NCI-H82 (cell line): ENCODE data around the gene NKD1.
"Not testable (repeated sequence)": the region's sequence is repeated elsewhere in the genome, so short reads cannot be mapped to it uniquely, and the experiment has no call there.

Source experiments
- DNase-seq: peaks from one replicate; lab custom pipeline; 2025; lab: John Stamatoyannopoulos, UW

The NKD1 gene

GRCh38 chr16:50519602-50520001, 28.6 kb upstream of the NKD1 start:
- DNase-seq = no peak

GRCh38 chr16:50520451-50521245, 27.5 kb upstream of the NKD1 start:
- DNase-seq = no peak

- DNase-seq = no peak
Observed at GRCh38 chr16:50521246-50521900, 26.8 kb upstream of the NKD1 start.

GRCh38 chr16:50522324-50522723, 25.9 kb upstream of the NKD1 start:
- no peak for DNase-seq

- no peak for DNase-seq
Observed at GRCh38 chr16:50523710-50524109, 24.5 kb upstream of the NKD1 start.

GRCh38 chr16:50525262-50525661, 22.9 kb upstream of the NKD1 start:
- DNase-seq = no peak

- no peak for DNase-seq
Observed at GRCh38 chr16:50525716-50526115, 22.5 kb upstream of the NKD1 start.

- DNase-seq = no peak
Observed at GRCh38 chr16:50526249-50526648, 21.9 kb upstream of the NKD1 start.

- DNase-seq = no peak
Observed at GRCh38 chr16:50526796-50527195, 21.4 kb upstream of the NKD1 start.

GRCh38 chr16:50528820-50529219, 19.4 kb upstream of the NKD1 start:
- no peak for DNase-seq

- no peak for DNase-seq
Observed at GRCh38 chr16:50529334-50529733, 18.9 kb upstream of the NKD1 start.

GRCh38 chr16:50530277-50531236, 17.6 kb upstream of the NKD1 start:
- no peak for DNase-seq

GRCh38 chr16:50531359-50531758, 16.8 kb upstream of the NKD1 start:
- no peak for DNase-seq

- DNase-seq = no peak
Observed at GRCh38 chr16:50531901-50532300, 16.3 kb upstream of the NKD1 start.

- DNase-seq = no peak
Observed at GRCh38 chr16:50532576-50532975, 15.6 kb upstream of the NKD1 start.

GRCh38 chr16:50533317-50533716, 14.9 kb upstream of the NKD1 start:
- DNase-seq = no peak

GRCh38 chr16:50534091-50534490, 14.1 kb upstream of the NKD1 start:
- no peak for DNase-seq

- no peak for DNase-seq
Observed at GRCh38 chr16:50534556-50534955, 13.6 kb upstream of the NKD1 start.

- no peak for DNase-seq
Observed at GRCh38 chr16:50534958-50535357, 13.2 kb upstream of the NKD1 start.

- no peak for DNase-seq
Observed at GRCh38 chr16:50535506-50536257, 12.5 kb upstream of the NKD1 start.

- not testable (repeated sequence) for DNase-seq
Observed at GRCh38 chr16:50536258-50536645, 11.9 kb upstream of the NKD1 start.
